ENCODE measurements around the gene THEMIS. TPM values are rescaled to one million over a fixed set of nuclear protein-coding genes. Genes with fewer than 3 reads are reported as not detected.

THEMIS gene
- polyA plus RNA-seq, 1 donor (not counting 4 experiments of a cell fraction or from before 2014, with no cell fraction given): not detected

DNA sequence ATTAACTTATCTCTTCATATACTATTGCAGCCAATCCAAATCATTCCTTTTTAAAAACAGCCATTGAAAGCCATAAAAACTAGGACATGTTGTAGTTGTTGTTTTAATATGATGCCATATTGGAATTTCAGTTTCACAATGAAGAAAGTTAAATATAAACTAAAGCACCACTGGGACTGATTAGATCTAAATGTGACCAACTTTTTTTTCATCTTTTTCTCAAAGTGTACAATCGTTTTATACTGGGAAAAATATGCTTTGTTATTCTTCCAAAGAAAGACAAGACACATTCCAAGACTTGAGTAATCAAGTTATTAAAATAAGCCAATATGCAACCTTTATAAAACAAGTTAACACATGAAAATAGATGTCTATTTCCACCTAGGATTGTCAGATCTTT, 68.5 kb downstream of the THEMIS start:
- no peaks in the 10 kb centered on the region for H3K9me1 ChIP-seq (ENCODE audit: control insufficient read depth, extremely low read depth, insufficient read depth, low read length)
- H3K9me3 ChIP-seq (ENCODE audit: control insufficient read depth, low read depth, low read length): no peaks in the 10 kb centered on the region
- no peak overlapping the region for H3K4me3 ChIP-seq (ENCODE audit: control insufficient read depth in 2 of 3, extremely low read depth in 1 of 3, insufficient read depth in 2 of 3, low read depth in 1 of 3, low read length in 3 of 3)
- H3K9ac ChIP-seq (ENCODE audit: control insufficient read depth, extremely low read depth, insufficient read depth, low read length): no peak overlapping the region
- H3K79me2 ChIP-seq (ENCODE audit: control insufficient read depth, insufficient read depth, low read length): no peaks in the 10 kb centered on the region
- no peak overlapping the region for H2AFZ ChIP-seq (ENCODE audit: control insufficient read depth, low read length)
- H4K20me1 ChIP-seq (ENCODE audit: control insufficient read depth, extremely low read depth, insufficient read depth, low read length): no peaks in the 10 kb centered on the region
- no peak overlapping the region for H3K27ac ChIP-seq (ENCODE audit: control insufficient read depth, insufficient read depth, low read length)
- no peak overlapping the region for H3K4me2 ChIP-seq (ENCODE audit: control insufficient read depth, extremely low read depth, insufficient read depth, low read depth, low read length)
- H3K36me3 ChIP-seq (ENCODE audit: control insufficient read depth in 2 of 2, extremely low read depth in 1 of 2, insufficient read depth in 2 of 2, low read length in 2 of 2): no peaks in the 10 kb centered on the region
- no peak for TF ChIP-seq EZH2 (IDR thresholded peaks at IDR 0.05; ENCODE audit: low read length)
- TF ChIP-seq, protein P1, sequence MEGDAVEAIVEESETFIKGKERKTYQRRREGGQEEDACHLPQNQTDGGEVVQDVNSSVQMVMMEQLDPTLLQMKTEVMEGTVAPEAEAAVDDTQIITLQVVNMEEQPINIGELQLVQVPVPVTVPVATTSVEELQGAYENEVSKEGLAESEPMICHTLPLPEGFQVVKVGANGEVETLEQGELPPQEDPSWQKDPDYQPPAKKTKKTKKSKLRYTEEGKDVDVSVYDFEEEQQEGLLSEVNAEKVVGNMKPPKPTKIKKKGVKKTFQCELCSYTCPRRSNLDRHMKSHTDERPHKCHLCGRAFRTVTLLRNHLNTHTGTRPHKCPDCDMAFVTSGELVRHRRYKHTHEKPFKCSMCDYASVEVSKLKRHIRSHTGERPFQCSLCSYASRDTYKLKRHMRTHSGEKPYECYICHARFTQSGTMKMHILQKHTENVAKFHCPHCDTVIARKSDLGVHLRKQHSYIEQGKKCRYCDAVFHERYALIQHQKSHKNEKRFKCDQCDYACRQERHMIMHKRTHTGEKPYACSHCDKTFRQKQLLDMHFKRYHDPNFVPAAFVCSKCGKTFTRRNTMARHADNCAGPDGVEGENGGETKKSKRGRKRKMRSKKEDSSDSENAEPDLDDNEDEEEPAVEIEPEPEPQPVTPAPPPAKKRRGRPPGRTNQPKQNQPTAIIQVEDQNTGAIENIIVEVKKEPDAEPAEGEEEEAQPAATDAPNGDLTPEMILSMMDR (optimal IDR thresholded peaks at IDR 0.05 in 1 of 3, IDR thresholded peaks at IDR 0.05 in 1 of 3, conservative IDR thresholded peaks at IDR 0.05 in 1 of 3; ENCODE audit: extremely low read depth in 1 of 3, insufficient read depth in 2 of 3, low read length in 3 of 3): no peak
- no peak for DNase-seq (ENCODE audit: low read depth, low spot score)
- dilution Hi-C loops (cut with MboI; ENCODE audit: extremely low pct_ligation_motif_present, low sequenced_read_pairs): no loop called here
- H3K4me1 ChIP-seq (ENCODE audit: control insufficient read depth, extremely low read depth, insufficient read depth, low read length): no peaks in the 10 kb centered on the region
- H3K27me3 ChIP-seq (ENCODE audit: control insufficient read depth, extremely low read depth, insufficient read depth, low read length): peaks cover 10% of the 10 kb centered on the region
- no peak for FAIRE-seq

DNA sequence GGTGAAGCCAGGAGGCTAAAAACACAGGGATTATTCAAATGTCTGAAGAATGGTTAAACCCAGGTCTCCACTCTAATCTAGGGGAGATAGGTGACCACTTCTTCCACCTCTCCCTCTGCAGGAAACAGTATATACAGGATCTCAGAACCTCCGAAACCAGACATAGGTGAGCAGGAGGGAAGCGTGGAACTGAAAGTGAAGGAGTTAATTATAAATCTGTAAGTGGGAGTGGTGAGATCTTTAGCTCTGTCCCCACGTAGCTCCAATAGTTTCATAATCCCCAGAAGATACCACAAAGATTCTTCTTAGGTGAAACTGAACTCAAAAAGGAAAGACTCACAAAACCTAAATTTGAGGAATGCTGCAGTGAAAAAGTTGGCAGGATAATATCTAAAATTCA, 76.8 kb downstream of the THEMIS start:
- no peak overlapping the region for H2AFZ ChIP-seq (ENCODE audit: control insufficient read depth, low read length)
- no peaks in the 10 kb centered on the region for H3K9me1 ChIP-seq (ENCODE audit: control insufficient read depth, extremely low read depth, insufficient read depth, low read length)
- dilution Hi-C loops (cut with MboI; ENCODE audit: extremely low pct_ligation_motif_present, low sequenced_read_pairs): no loop called here
- no peaks in the 10 kb centered on the region for H3K79me2 ChIP-seq (ENCODE audit: control insufficient read depth, insufficient read depth, low read length)
- DNase-seq (ENCODE audit: low read depth, low spot score): no peak
- no peaks in the 10 kb centered on the region for H3K4me1 ChIP-seq (ENCODE audit: control insufficient read depth, extremely low read depth, insufficient read depth, low read length)
- no peak overlapping the region for H3K4me2 ChIP-seq (ENCODE audit: control insufficient read depth, extremely low read depth, insufficient read depth, low read depth, low read length)
- no peak for FAIRE-seq
- peaks cover 26% of the 10 kb centered on the region for H3K27me3 ChIP-seq (ENCODE audit: control insufficient read depth, extremely low read depth, insufficient read depth, low read length)
- no peaks in the 10 kb centered on the region for H3K36me3 ChIP-seq (ENCODE audit: control insufficient read depth in 2 of 2, extremely low read depth in 1 of 2, insufficient read depth in 2 of 2, low read length in 2 of 2)
- H3K9me3 ChIP-seq (ENCODE audit: control insufficient read depth, low read depth, low read length): no peaks in the 10 kb centered on the region
- no peaks in the 10 kb centered on the region for H4K20me1 ChIP-seq (ENCODE audit: control insufficient read depth, extremely low read depth, insufficient read depth, low read length)
- no peak overlapping the region for H3K9ac ChIP-seq (ENCODE audit: control insufficient read depth, extremely low read depth, insufficient read depth, low read length)
- no peak overlapping the region for H3K27ac ChIP-seq (ENCODE audit: control insufficient read depth, insufficient read depth, low read length)
- TF ChIP-seq, protein P1 (optimal IDR thresholded peaks at IDR 0.05 in 1 of 3, IDR thresholded peaks at IDR 0.05 in 1 of 3, conservative IDR thresholded peaks at IDR 0.05 in 1 of 3; ENCODE audit: extremely low read depth in 1 of 3, insufficient read depth in 2 of 3, low read length in 3 of 3): no peak
- no peak for TF ChIP-seq EZH2 (IDR thresholded peaks at IDR 0.05; ENCODE audit: low read length)
- no peak overlapping the region for H3K4me3 ChIP-seq (ENCODE audit: control insufficient read depth in 2 of 3, extremely low read depth in 1 of 3, insufficient read depth in 2 of 3, low read depth in 1 of 3, low read length in 3 of 3)
